Activated T-helper 1 cell treated with anti-CD3 and anti-CD28 coated beads, Interleukin-12 subunit alpha, Interleukin-12 subunit beta, Interleukin-2, Interleukin-4 antibody, amounts not matched to agents 30 ng/mL and 10 ng/mL and 1 ng/mL, durations not matched to agents 14 hours and 24 hours and 36 hours (primary cell): ENCODE data around the gene TNFRSF13B. TPM values are rescaled to one million over a fixed set of nuclear protein-coding genes. Genes with fewer than 3 reads are reported as not detected.

Experiments
- DNase-seq: peaks from one replicate; pipeline ENCODE4 v3.0.0; 2021; ENCODE audit warnings: low spot score
- H3K27ac Mint-ChIP-seq: one replicate; pipeline ENCODE4 v1.8.0; 2021; ENCODE audit warnings: mild to moderate bottlenecking, mixed read lengths
- H3K27me3 Mint-ChIP-seq: one replicate; pipeline ENCODE4 v1.8.0; 2022; ENCODE audit warnings: mild to moderate bottlenecking, moderate library complexity, mixed read lengths; ENCODE audit not compliant: insufficient read depth
- H3K36me3 Mint-ChIP-seq: one replicate; pipeline ENCODE4 v1.8.0; 2021; ENCODE audit warnings: low read depth, mixed read lengths
- H3K4me1 Mint-ChIP-seq: one replicate; pipeline ENCODE4 v1.8.0; 2021; ENCODE audit warnings: low read depth, mixed read lengths
- H3K4me3 Mint-ChIP-seq: one replicate; pipeline ENCODE4 v1.8.0; 2021; ENCODE audit warnings: mild to moderate bottlenecking, moderate library complexity, mixed read lengths
- H3K9me3 Mint-ChIP-seq: one replicate; pipeline ENCODE4 v1.8.0; 2021; ENCODE audit warnings: mixed read lengths
- intact Hi-C: fragments of 100-400 bp; cut with micrococcal nuclease; formaldehyde crosslinking; loops from one replicate; pipeline ENCODE4 v1.15.1; 2024
- total RNA-seq: library from RNA; stranded (reverse); gene quantifications from 2 replicates; pipeline ENCODE4 v1.2.3, GENCODE V29; 2022

Gene TNFRSF13B
- total RNA-seq, 1 donor from 2014 or later, result not detected

- peaks cover 9% of the 10 kb centered on the region for H3K27me3 Mint-ChIP-seq
- no peak overlapping the region for H3K4me3 Mint-ChIP-seq
- H3K36me3 Mint-ChIP-seq, result no peaks in the 10 kb centered on the region
- H3K9me3 Mint-ChIP-seq, result no peaks in the 10 kb centered on the region
- no peaks in the 10 kb centered on the region for H3K4me1 Mint-ChIP-seq
- intact Hi-C loops, result no loop called here
- DNase-seq, result no peak
- H3K27ac Mint-ChIP-seq, result no peak overlapping the region
These were observed 54.1 kb downstream of the TNFRSF13B start for GRCh38 chr17:16917671-16918394.

- no peaks in the 10 kb centered on the region for H3K36me3 Mint-ChIP-seq
- no peaks in the 10 kb centered on the region for H3K4me1 Mint-ChIP-seq
- intact Hi-C loops, result loop anchor here (1.0 kb wide), 1 partner anchor 72 kb away; no protein-coding TSS in a partner anchor
- H3K27ac Mint-ChIP-seq, result no peak overlapping the region
- H3K27me3 Mint-ChIP-seq, result peaks cover 17% of the 10 kb centered on the region
- no peak for DNase-seq
- H3K4me3 Mint-ChIP-seq, result no peak overlapping the region
- no peaks in the 10 kb centered on the region for H3K9me3 Mint-ChIP-seq
These were observed 55.4 kb downstream of the TNFRSF13B start for GRCh38 chr17:16916557-16916920.

- intact Hi-C loops, result loop anchor here (1.0 kb wide), 1 partner anchor 72 kb away; no protein-coding TSS in a partner anchor
- H3K36me3 Mint-ChIP-seq, result no peaks in the 10 kb centered on the region
- H3K27ac Mint-ChIP-seq, result no peak overlapping the region
These were observed 56.0 kb downstream of the TNFRSF13B start for GRCh38 chr17:16915752-16916556.

GRCh38 chr17:16913463-16913862, 58.5 kb downstream of the TNFRSF13B start:
- no peak for DNase-seq
- H3K4me1 Mint-ChIP-seq, result no peaks in the 10 kb centered on the region
- no peaks in the 10 kb centered on the region for H3K9me3 Mint-ChIP-seq
- H3K27ac Mint-ChIP-seq, result no peak overlapping the region
- peaks cover 14% of the 10 kb centered on the region for H3K27me3 Mint-ChIP-seq
- no peaks in the 10 kb centered on the region for H3K36me3 Mint-ChIP-seq
- H3K4me3 Mint-ChIP-seq, result no peak overlapping the region
- intact Hi-C loops, result no loop called here

More at GRCh38 chr17:16915752-16916556, 56.0 kb downstream of the TNFRSF13B start:
- Mint-ChIP-seq H3K4me1 (no peaks in the 10 kb centered on the region), H3K27me3 (peaks cover 14% of the 10 kb centered on the region), H3K4me3 (no peak overlapping the region), H3K9me3 (no peaks in the 10 kb centered on the region)
- DNase-seq, result no peak

- intact Hi-C loops, result no loop called here
- DNase-seq, result no peak
- Mint-ChIP-seq H3K36me3 (no peaks in the 10 kb centered on the region), H3K4me3 (no peak overlapping the region), H3K9me3 (no peaks in the 10 kb centered on the region), H3K27me3 (peaks cover 11% of the 10 kb centered on the region), H3K27ac (no peak overlapping the region), H3K4me1 (no peaks in the 10 kb centered on the region)
These were observed 59.6 kb downstream of the TNFRSF13B start for GRCh38 chr17:16912021-16912962.

- intact Hi-C loops, result no loop called here
- H3K4me3 Mint-ChIP-seq, result no peak overlapping the region
- no peaks in the 10 kb centered on the region for H3K9me3 Mint-ChIP-seq
- H3K36me3 Mint-ChIP-seq, result no peaks in the 10 kb centered on the region
- H3K27me3 Mint-ChIP-seq, result peaks cover 18% of the 10 kb centered on the region
- DNase-seq, result no peak
- H3K4me1 Mint-ChIP-seq, result peaks cover 8% of the 10 kb centered on the region
- H3K27ac Mint-ChIP-seq, result no peak overlapping the region
These were observed 60.6 kb downstream of the TNFRSF13B start for GRCh38 chr17:16911141-16911937.

GRCh38 chr17:16910341-16910740, 61.6 kb downstream of the TNFRSF13B start:
- Mint-ChIP-seq H3K4me1 (peaks cover 9% of the 10 kb centered on the region), H3K9me3 (no peaks in the 10 kb centered on the region), H3K36me3 (no peaks in the 10 kb centered on the region), H3K27ac (no peak overlapping the region), H3K27me3 (peaks cover 20% of the 10 kb centered on the region), H3K4me3 (no peak overlapping the region)
- DNase-seq, result no peak
- intact Hi-C loops, result no loop called here

GRCh38 chr17:16909472-16910246, 62.3 kb downstream of the TNFRSF13B start:
- H3K4me3 Mint-ChIP-seq, result no peak overlapping the region
- no peak for DNase-seq
- peaks cover 24% of the 10 kb centered on the region for H3K27me3 Mint-ChIP-seq
- no peaks in the 10 kb centered on the region for H3K9me3 Mint-ChIP-seq
- intact Hi-C loops, result no loop called here
- no peak overlapping the region for H3K27ac Mint-ChIP-seq
- peaks cover 9% of the 10 kb centered on the region for H3K4me1 Mint-ChIP-seq
- H3K36me3 Mint-ChIP-seq, result no peaks in the 10 kb centered on the region

- intact Hi-C loops, result no loop called here
- Mint-ChIP-seq H3K27ac (no peak overlapping the region), H3K9me3 (no peaks in the 10 kb centered on the region), H3K36me3 (no peaks in the 10 kb centered on the region), H3K4me1 (peaks cover 9% of the 10 kb centered on the region), H3K27me3 (peaks cover 29% of the 10 kb centered on the region), H3K4me3 (no peak overlapping the region)
- no peak for DNase-seq
These were observed 63.6 kb downstream of the TNFRSF13B start for GRCh38 chr17:16908273-16908672.

- no peak for DNase-seq
- Mint-ChIP-seq H3K27ac (no peak overlapping the region), H3K36me3 (no peaks in the 10 kb centered on the region), H3K4me3 (no peak overlapping the region), H3K9me3 (no peaks in the 10 kb centered on the region), H3K27me3 (peaks cover 33% of the 10 kb centered on the region), H3K4me1 (peaks cover 9% of the 10 kb centered on the region)
- intact Hi-C loops, result no loop called here
These were observed 65.2 kb downstream of the TNFRSF13B start for GRCh38 chr17:16906680-16907079.

- Mint-ChIP-seq H3K9me3 (no peaks in the 10 kb centered on the region), H3K4me3 (no peak overlapping the region), H3K27ac (no peak overlapping the region), H3K4me1 (peaks cover 9% of the 10 kb centered on the region), H3K27me3 (peaks cover 38% of the 10 kb centered on the region), H3K36me3 (no peaks in the 10 kb centered on the region)
- DNase-seq, result no peak
- intact Hi-C loops, result no loop called here
These were observed 66.2 kb downstream of the TNFRSF13B start for GRCh38 chr17:16905593-16906191.
